Measurements from ENCODE around the gene TMTC2.

Gene TMTC2

DNA sequence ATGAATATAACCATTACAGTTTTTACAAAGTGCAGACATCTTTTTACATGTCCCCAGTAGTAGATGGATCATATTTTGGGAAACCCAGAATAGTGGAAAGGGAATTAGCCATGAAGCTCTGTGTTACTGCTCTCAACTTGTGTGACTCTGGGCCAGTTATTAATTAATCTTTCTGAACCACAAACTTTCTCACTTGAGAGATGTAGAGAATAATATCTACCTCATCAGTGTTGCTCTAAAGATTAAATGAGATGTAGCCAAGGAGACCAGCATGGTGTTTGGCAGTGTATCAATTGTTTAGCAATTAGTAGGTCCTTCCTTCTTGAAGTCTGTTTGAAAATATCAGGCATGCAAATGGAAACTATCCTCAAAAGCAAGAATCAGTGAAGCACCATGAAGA lies 169.2 kb downstream of the TMTC2 start:
- DNase-seq = no peak
- POLR2A ChIA-PET = no interaction called here
- CTCF ChIA-PET = no interaction called here
- H3K4me3 ChIP-seq (ENCODE audit: control insufficient read depth in 1 of 7, extremely low read depth in 1 of 7, insufficient read depth in 4 of 7, low read depth in 2 of 7, low read length in 6 of 7) = no peak overlapping the region
- H3K27ac ChIP-seq (ENCODE audit: insufficient read depth in 1 of 2, low read depth in 1 of 2, low read length in 2 of 2, poor library complexity in 1 of 2, severe bottlenecking in 2 of 2) = no peak overlapping the region
- H3K27me3 ChIP-seq (replicated peaks in 2 of 5; ENCODE audit: control insufficient read depth in 4 of 5, insufficient read depth in 5 of 5, low read length in 4 of 5) = no peaks in the 10 kb centered on the region
- H3K4me1 ChIP-seq (ENCODE audit: control extremely low read depth in 1 of 4, control insufficient read depth in 4 of 4, insufficient read depth in 4 of 4, low read length in 3 of 4) = peaks cover 0 to 11% (median 0%) of the 10 kb centered on the region in 4 experiments
- no peaks in the 10 kb centered on the region for H3K9me3 ChIP-seq (ENCODE audit: control extremely low read depth in 1 of 5, control insufficient read depth in 4 of 5, insufficient read depth in 2 of 5, low read depth in 1 of 5, low read length in 4 of 5)
- H3K36me3 ChIP-seq (ENCODE audit: control insufficient read depth in 4 of 4, insufficient read depth in 4 of 4, low read length in 3 of 4) = peaks cover 0 to 2% (median 0%) of the 10 kb centered on the region in 4 experiments

GRCh38 chr12:82857276-82857675 lies 170.6 kb downstream of the TMTC2 start:
- peaks cover 0 to 2% (median 0%) of the 10 kb centered on the region in 4 experiments for H3K36me3 ChIP-seq (ENCODE audit: control insufficient read depth in 4 of 4, insufficient read depth in 4 of 4, low read length in 3 of 4)
- no peak overlapping the region for H3K4me3 ChIP-seq (ENCODE audit: control insufficient read depth in 1 of 7, extremely low read depth in 1 of 7, insufficient read depth in 4 of 7, low read depth in 2 of 7, low read length in 6 of 7)
- no peak overlapping the region for H3K27ac ChIP-seq (ENCODE audit: insufficient read depth in 1 of 2, low read depth in 1 of 2, low read length in 2 of 2, poor library complexity in 1 of 2, severe bottlenecking in 2 of 2)
- ChIA-PET CTCF (no interaction called here), POLR2A (no interaction called here)
- H3K9me3 ChIP-seq (ENCODE audit: control extremely low read depth in 1 of 5, control insufficient read depth in 4 of 5, insufficient read depth in 2 of 5, low read depth in 1 of 5, low read length in 4 of 5) = no peaks in the 10 kb centered on the region
- 94% methylated on average over 3 of the region's 7 CpGs for WGBS (ENCODE audit: insufficient coverage)
- DNase-seq = no peak
- peaks cover 0 to 11% (median 0%) of the 10 kb centered on the region in 4 experiments for H3K4me1 ChIP-seq (ENCODE audit: control extremely low read depth in 1 of 4, control insufficient read depth in 4 of 4, insufficient read depth in 4 of 4, low read length in 3 of 4)
- H3K27me3 ChIP-seq (replicated peaks in 2 of 5; ENCODE audit: control insufficient read depth in 4 of 5, insufficient read depth in 5 of 5, low read length in 4 of 5) = no peaks in the 10 kb centered on the region

DNA sequence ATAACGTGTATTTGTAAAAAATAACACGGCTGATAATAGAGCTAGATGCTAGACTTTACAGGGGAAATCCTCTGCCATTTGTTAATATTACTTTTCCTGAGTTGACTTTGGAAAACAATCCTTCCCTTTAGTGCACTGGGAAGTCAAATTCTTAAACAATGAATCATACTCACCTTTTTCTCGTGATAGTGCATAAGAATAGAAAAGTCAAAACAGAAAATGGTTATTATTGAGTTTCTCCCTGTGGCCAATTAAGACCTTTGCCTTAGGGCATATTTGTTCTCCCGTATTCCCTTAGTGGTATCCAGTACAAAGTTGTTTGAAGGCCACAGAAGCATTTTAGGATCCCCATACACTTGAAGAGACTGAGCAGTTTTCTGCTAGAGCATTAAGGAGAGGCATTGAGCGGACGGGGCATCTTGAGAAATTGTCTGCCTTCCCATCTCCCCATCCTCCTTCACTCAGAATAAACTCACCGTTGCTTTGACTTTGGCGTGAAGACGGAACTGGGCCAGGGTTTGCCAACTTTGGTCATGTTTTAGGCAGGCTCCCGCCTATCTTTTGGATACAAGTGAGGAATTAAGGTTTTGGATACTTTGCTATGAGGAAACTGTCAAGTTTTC lies 171.3 kb downstream of the TMTC2 start:
- Histone ChIP-seq H3K27me3 (replicated peaks in 2 of 5; ENCODE audit: control insufficient read depth in 4 of 5, insufficient read depth in 5 of 5, low read length in 4 of 5) (no peaks in the 10 kb centered on the region), H3K9me3 (ENCODE audit: control extremely low read depth in 1 of 5, control insufficient read depth in 4 of 5, insufficient read depth in 2 of 5, low read depth in 1 of 5, low read length in 4 of 5) (no peaks in the 10 kb centered on the region), H3K4me1 (ENCODE audit: control extremely low read depth in 1 of 4, control insufficient read depth in 4 of 4, insufficient read depth in 4 of 4, low read length in 3 of 4) (peaks cover 0 to 11% (median 0%) of the 10 kb centered on the region in 4 experiments), H3K4me3 (ENCODE audit: control insufficient read depth in 1 of 7, extremely low read depth in 1 of 7, insufficient read depth in 4 of 7, low read depth in 2 of 7, low read length in 6 of 7) (no peak overlapping the region), H3K36me3 (ENCODE audit: control insufficient read depth in 4 of 4, insufficient read depth in 4 of 4, low read length in 3 of 4) (peaks cover 0 to 2% (median 0%) of the 10 kb centered on the region in 4 experiments), H3K27ac (ENCODE audit: insufficient read depth in 1 of 2, low read depth in 1 of 2, low read length in 2 of 2, poor library complexity in 1 of 2, severe bottlenecking in 2 of 2) (no peak overlapping the region)
- no peak for DNase-seq
- 96% methylated on average over 7 of the region's 10 CpGs for WGBS (ENCODE audit: insufficient coverage)
- CTCF ChIA-PET = no interaction called here
- POLR2A ChIA-PET = no interaction called here

DNA sequence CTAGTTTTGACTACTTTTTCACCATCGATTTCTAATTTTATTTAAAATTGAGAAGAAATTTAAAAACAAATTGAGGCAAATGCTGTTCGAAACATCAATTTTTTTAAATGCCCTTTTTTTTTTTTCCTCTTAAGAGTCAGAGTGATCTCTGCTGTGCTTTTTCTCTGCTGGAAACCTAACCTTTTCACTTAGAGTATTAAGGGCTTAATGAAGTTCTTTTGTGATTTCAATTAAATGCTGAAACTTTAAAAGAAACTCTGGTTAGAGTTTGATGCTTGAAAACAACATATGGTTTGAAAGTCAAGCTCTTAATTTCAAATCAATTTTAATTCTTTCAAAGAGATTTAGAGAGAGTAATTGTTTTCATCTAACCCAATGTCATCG lies 171.8 kb downstream of the TMTC2 start:
- POLR2A ChIA-PET = no interaction called here
- Histone ChIP-seq H3K27ac (ENCODE audit: insufficient read depth in 1 of 2, low read depth in 1 of 2, low read length in 2 of 2, poor library complexity in 1 of 2, severe bottlenecking in 2 of 2) (no peak overlapping the region), H3K36me3 (ENCODE audit: control insufficient read depth in 4 of 4, insufficient read depth in 4 of 4, low read length in 3 of 4) (peaks cover 0 to 2% (median 0%) of the 10 kb centered on the region in 4 experiments), H3K4me3 (ENCODE audit: control insufficient read depth in 1 of 7, extremely low read depth in 1 of 7, insufficient read depth in 4 of 7, low read depth in 2 of 7, low read length in 6 of 7) (no peak overlapping the region), H3K4me1 (ENCODE audit: control extremely low read depth in 1 of 4, control insufficient read depth in 4 of 4, insufficient read depth in 4 of 4, low read length in 3 of 4) (peaks cover 0 to 11% (median 0%) of the 10 kb centered on the region in 4 experiments), H3K9me3 (ENCODE audit: control extremely low read depth in 1 of 5, control insufficient read depth in 4 of 5, insufficient read depth in 2 of 5, low read depth in 1 of 5, low read length in 4 of 5) (no peaks in the 10 kb centered on the region), H3K27me3 (replicated peaks in 2 of 5; ENCODE audit: control insufficient read depth in 4 of 5, insufficient read depth in 5 of 5, low read length in 4 of 5) (no peaks in the 10 kb centered on the region)
- no peak for DNase-seq
- WGBS (ENCODE audit: insufficient coverage) = 100% methylated on average over 1 of the region's 3 CpGs
- CTCF ChIA-PET = no interaction called here

DNA sequence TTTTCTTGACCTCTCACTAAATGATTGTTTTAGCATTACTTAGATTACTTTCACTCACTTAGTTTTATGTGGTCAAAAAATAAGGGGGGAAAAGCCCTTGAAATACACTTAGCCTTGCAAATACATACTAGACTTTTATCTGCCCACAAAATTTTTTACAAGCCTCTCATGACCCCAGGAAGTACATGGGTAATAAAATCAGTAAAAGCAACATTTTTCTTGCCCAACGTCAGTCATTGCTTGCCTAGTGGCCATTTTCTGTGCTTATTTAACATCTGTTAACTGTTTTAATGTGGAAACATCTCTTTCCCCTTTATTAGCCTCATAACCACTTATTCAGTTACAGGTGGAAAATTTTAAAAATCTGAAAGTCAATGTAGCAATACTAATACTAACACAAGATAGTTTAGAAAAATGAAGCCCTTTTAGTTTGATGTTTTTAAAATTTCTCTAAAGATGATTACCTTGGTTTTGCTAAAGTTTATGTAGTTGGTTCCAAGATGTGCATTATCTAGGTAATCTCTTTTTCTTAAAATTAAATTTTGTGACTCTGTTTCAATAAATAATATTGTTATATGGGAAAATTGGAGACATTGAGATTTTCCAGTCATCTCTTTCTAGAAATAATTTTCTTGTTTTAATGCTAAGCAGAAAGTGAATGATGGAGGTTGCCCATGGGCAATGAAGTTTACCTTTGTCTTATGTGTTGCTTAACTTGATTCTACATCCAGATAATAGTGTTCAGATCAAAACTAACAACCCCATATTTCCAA lies 175.5 kb downstream of the TMTC2 start:
- Histone ChIP-seq H3K27ac (ENCODE audit: insufficient read depth in 1 of 2, low read depth in 1 of 2, low read length in 2 of 2, poor library complexity in 1 of 2, severe bottlenecking in 2 of 2) (no peak overlapping the region), H3K4me1 (ENCODE audit: control extremely low read depth in 1 of 4, control insufficient read depth in 4 of 4, insufficient read depth in 4 of 4, low read length in 3 of 4) (no peaks in the 10 kb centered on the region), H3K4me3 (ENCODE audit: control insufficient read depth in 1 of 7, extremely low read depth in 1 of 7, insufficient read depth in 4 of 7, low read depth in 2 of 7, low read length in 6 of 7) (no peak overlapping the region), H3K27me3 (replicated peaks in 2 of 5; ENCODE audit: control insufficient read depth in 4 of 5, insufficient read depth in 5 of 5, low read length in 4 of 5) (no peaks in the 10 kb centered on the region), H3K9me3 (ENCODE audit: control extremely low read depth in 1 of 5, control insufficient read depth in 4 of 5, insufficient read depth in 2 of 5, low read depth in 1 of 5, low read length in 4 of 5) (no peaks in the 10 kb centered on the region), H3K36me3 (ENCODE audit: control insufficient read depth in 4 of 4, insufficient read depth in 4 of 4, low read length in 3 of 4) (no peaks in the 10 kb centered on the region)
- ChIA-PET CTCF (no interaction called here), POLR2A (no interaction called here)
- DNase-seq = no peak
- WGBS (ENCODE audit: insufficient coverage) = no CpG with 5 or more reads among the region's 1 CpG

- Histone ChIP-seq H3K27me3 (replicated peaks in 2 of 5; ENCODE audit: control insufficient read depth in 4 of 5, insufficient read depth in 5 of 5, low read length in 4 of 5) (no peaks in the 10 kb centered on the region), H3K4me3 (ENCODE audit: control insufficient read depth in 1 of 7, extremely low read depth in 1 of 7, insufficient read depth in 4 of 7, low read depth in 2 of 7, low read length in 6 of 7) (no peak overlapping the region), H3K9me3 (ENCODE audit: control extremely low read depth in 1 of 5, control insufficient read depth in 4 of 5, insufficient read depth in 2 of 5, low read depth in 1 of 5, low read length in 4 of 5) (no peaks in the 10 kb centered on the region), H3K27ac (ENCODE audit: insufficient read depth in 1 of 2, low read depth in 1 of 2, low read length in 2 of 2, poor library complexity in 1 of 2, severe bottlenecking in 2 of 2) (no peak overlapping the region), H3K4me1 (ENCODE audit: control extremely low read depth in 1 of 4, control insufficient read depth in 4 of 4, insufficient read depth in 4 of 4, low read length in 3 of 4) (no peaks in the 10 kb centered on the region), H3K36me3 (ENCODE audit: control insufficient read depth in 4 of 4, insufficient read depth in 4 of 4, low read length in 3 of 4) (no peaks in the 10 kb centered on the region)
- POLR2A ChIA-PET = no interaction called here
- CTCF ChIA-PET = no interaction called here
- DNase-seq = no peak
- WGBS (ENCODE audit: insufficient coverage) = 100% methylated on average over 2 of the region's 6 CpGs
Measured at GRCh38 chr12:82862876-82863649, 176.4 kb downstream of the TMTC2 start.

- Histone ChIP-seq H3K9me3 (ENCODE audit: control extremely low read depth in 1 of 5, control insufficient read depth in 4 of 5, insufficient read depth in 2 of 5, low read depth in 1 of 5, low read length in 4 of 5) (no peaks in the 10 kb centered on the region), H3K4me1 (ENCODE audit: control extremely low read depth in 1 of 4, control insufficient read depth in 4 of 4, insufficient read depth in 4 of 4, low read length in 3 of 4) (peaks cover 0 to 2% (median 0%) of the 10 kb centered on the region in 4 experiments), H3K27me3 (replicated peaks in 2 of 5; ENCODE audit: control insufficient read depth in 4 of 5, insufficient read depth in 5 of 5, low read length in 4 of 5) (no peaks in the 10 kb centered on the region), H3K27ac (ENCODE audit: insufficient read depth in 1 of 2, low read depth in 1 of 2, low read length in 2 of 2, poor library complexity in 1 of 2, severe bottlenecking in 2 of 2) (no peak overlapping the region), H3K36me3 (ENCODE audit: control insufficient read depth in 4 of 4, insufficient read depth in 4 of 4, low read length in 3 of 4) (no peaks in the 10 kb centered on the region), H3K4me3 (ENCODE audit: control insufficient read depth in 1 of 7, extremely low read depth in 1 of 7, insufficient read depth in 4 of 7, low read depth in 2 of 7, low read length in 6 of 7) (no peak overlapping the region)
- WGBS (ENCODE audit: insufficient coverage) = 100% methylated on average over 1 of the region's 4 CpGs
- ChIA-PET CTCF (no interaction called here), POLR2A (no interaction called here)
- no peak for DNase-seq
Measured at GRCh38 chr12:82866227-82866775, 179.6 kb downstream of the TMTC2 start.

Data from common myeloid progenitor, CD34-positive (primary cell).